GM19238 (cell line): Measurements from ENCODE around the gene FRG2.
"Not testable (repeated sequence)": the region's sequence is repeated elsewhere in the genome, so short reads cannot be mapped to it uniquely, and the experiment has no call there.

Experiments used
- DNase-seq: peaks from one replicate; pipeline ENCODE4 v3.0.0; 2011; ENCODE audit warnings: low spot score; ENCODE audit not compliant: insufficient read length

The FRG2 gene

DNA sequence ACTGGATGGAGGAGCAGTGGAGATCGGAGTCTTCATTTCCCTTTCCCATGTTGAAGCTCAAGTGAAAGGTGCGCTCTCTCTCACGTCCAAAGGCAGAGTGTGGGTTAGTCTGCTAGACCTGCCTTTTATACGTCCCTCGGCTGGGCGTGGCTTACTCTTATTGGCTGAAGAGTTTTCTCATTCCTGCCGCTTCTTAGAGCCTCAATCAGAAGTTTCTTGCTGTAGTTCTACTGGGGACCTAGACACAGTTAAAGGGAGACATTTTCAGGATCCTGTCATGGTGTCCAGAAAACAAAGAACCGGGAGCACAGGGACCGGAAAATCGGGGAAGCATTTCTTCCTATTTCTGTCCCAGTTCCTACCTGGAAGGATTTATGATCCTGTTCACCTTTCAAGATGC lies at the start of gene FRG2:
Gene FRG2, minus strand, starts transcription at position 101 of the 400 bp plus-strand sequence. Its CDS starts 52 bp downstream, at position 49.
- DNase-seq, result not testable (repeated sequence)

GRCh38 chr4:190068351-190068750 lies 41.3 kb upstream of the FRG2 start:
- not testable (repeated sequence) for DNase-seq

DNA sequence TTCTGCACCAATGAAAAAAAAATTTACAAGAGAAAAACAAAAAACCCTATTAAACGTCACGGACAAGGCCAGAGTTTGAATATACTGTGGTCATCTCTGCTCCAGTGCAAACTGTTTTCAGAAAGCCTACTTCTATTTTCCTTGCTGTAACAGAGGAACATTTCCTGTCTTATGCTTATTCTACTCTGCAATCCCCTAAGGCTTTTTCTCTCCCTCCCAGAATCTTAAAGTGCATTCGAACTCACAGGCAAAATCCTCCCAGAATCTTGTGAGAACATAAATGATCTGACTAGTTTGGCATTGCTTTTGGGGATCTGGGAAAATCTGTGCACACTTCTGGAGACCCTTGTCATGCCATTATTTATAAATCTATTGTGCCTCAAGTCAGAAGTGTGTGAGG lies 37.7 kb upstream of the FRG2 start:
- DNase-seq, result not testable (repeated sequence)

- not testable (repeated sequence) for DNase-seq
These were observed 37.3 kb upstream of the FRG2 start, which contains the start of gene DBET for GRCh38 chr4:190064342-190064741. TSS of gene DBET (plus strand) at chr4:190064502.

DNA sequence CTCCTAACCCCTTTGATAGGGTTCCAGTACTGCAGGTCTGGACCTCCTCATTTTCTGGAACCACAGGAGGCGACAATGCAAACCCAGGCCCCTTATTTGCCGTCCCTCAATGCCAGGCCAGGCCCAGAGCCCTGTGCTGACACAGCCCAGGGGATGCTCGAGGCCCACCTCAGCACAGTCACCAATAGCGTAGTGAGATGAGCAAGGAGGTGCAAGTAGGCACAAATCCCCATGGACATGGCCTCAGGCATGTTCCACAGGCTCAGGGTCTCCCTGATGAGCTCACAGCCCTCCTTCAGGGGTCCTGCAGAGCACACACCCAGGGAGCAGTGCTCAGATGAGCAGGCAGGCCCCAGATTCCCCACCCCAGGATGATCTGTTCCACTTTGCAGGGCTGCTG lies 31.9 kb upstream of the FRG2 start:
- not testable (repeated sequence) for DNase-seq

GRCh38 chr4:190049378-190050239 lies 22.6 kb upstream of the FRG2 start:
- not testable (repeated sequence) for DNase-seq

- not testable (repeated sequence) for DNase-seq
These were observed 20.6 kb upstream of the FRG2 start for GRCh38 chr4:190047627-190048026.

DNA sequence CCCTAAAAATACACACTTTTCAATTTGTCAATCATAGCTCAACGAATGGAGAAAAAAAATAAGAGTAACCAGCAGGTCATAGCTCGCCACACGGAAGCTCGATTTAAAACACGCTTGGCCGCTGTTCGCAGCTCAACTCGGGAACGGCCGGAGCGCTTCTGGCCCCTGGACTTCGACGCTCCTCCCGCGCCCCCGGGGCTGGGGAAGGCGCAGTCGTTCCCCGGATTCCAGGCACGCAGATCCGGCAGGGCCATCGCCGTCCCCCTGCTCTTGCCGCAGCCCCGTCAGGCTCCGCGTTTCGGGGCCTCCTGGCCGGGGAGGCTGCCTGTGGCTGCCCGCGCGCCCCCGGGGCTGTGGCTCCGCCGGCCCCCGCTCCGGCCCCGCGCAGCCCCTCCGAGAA lies 13.8 kb upstream of the FRG2 start:
- DNase-seq, result not testable (repeated sequence)

GRCh38 chr4:190037704-190038388 lies 10.8 kb upstream of the FRG2 start:
- DNase-seq, result not testable (repeated sequence)

GRCh38 chr4:190031264-190031663 lies 4.2 kb upstream of the FRG2 start:
- not testable (repeated sequence) for DNase-seq

DNA sequence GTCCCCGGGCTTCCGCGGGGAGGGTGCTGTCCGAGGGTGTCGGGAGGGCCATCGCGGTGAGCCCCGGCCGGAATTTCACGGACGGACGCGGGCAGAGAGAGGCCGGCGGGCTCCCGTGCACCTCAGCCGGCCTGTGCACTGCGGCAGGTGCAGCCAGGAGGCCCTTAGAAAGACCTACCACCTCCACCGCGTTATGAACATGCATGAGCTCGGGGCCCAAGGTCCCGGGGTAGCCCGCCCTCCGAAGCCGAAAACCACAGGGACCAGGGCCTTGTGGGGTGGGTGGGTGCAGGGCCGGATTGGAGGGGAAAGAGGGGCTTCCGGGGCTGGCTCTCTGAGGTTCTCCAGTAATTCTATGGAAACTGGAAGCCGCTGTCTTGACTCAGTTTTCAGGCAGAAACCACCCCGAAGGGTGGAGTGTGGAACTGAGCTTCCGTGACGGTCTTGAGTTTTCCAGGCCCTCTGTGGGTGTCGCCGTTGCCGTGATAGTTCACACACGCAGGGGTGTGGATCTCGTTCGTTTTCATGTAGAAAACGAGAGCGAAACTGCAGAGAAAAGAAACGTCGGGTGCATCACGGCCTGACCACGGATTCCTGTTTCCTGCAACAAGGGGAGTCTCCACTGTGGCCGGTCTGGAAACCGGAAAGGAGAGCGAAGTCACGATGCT lies 4.3 kb downstream of the FRG2 start:
- not testable (repeated sequence) for DNase-seq

GRCh38 chr4:190021973-190022372 lies 5.1 kb downstream of the FRG2 start:
- not testable (repeated sequence) for DNase-seq

GRCh38 chr4:190020790-190021717 lies 6.0 kb downstream of the FRG2 start:
- no peak for DNase-seq

GRCh38 chr4:190019859-190020463 lies 7.1 kb downstream of the FRG2 start:
- not testable (repeated sequence) for DNase-seq

DNA sequence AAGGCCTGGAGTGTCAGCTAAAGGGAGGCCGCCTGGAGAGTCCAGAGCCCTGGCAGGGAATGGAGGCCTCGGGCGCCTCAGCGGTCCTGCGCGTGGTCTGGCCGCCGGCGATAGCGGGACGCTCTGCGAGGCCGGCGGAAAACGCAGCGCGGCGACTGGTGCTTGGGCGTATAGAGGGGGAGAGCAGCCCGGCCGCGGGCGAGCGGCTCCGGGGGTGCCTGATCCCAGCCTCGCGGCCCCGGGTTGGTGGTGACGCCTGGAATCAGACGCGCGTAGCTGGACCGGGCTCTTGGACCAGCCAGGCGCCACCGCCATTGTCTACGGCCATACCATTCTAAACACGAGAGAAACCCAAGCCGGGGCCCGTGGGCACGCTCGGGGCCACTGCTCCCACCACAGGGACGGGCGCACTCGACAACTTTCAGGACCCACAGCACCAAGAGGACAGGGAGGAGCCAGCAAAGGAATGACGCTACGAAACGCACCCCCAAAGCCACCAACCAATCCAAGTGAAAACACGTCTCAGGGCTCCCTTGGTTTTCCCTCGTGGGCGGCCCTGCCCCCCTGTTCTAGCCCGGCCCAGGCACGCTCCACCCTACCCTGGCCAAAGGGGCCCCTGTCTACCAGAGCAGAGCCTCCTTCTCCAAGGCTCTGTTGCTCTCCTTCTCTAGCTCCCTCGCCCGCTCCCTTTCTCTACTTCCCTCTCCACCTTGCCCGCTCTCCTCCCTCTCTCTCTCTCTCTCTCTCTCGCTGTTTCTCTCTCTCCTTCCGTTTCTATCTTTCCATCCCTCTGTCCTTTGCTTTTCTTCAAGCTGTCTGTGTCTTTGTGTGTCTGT lies 7.8 kb downstream of the FRG2 start:
- DNase-seq, result no peak

DNA sequence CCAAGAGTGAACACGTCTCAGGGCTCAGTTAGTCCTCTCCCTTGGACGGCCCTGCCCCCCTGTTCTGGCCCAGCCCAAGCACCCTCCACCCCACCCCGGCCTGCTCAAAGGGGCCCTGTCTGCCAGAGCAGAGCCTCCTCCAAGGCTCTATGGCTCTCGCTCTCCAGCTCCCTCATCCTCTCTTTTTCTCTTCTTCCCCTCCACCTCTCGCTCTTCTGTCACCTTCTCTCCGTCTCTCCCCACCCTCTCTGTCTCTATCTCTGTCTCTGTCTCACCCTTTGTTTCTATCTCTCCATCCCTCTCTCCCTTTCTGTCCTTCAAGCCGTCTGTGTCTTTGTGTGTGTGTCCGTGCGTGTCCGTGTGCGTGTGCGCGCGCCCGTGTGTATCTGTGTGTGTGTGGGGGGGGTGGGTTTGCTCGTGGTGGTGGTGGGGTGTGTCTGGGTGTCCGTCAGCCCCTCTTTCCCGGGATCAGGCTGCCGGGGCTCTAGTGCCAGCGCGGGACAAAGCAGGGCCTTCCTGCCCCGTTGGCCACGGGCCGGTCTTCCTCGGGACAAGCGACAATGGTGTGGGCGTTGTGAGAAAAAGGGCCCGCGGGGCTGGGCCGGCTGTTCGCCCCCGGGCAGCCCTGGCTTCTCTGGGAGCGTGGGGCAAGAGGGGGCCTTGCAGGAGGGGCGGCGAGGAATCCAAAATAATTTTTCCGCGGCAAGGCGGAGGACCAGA lies 8.7 kb downstream of the FRG2 start:
- DNase-seq, result no peak

DNA sequence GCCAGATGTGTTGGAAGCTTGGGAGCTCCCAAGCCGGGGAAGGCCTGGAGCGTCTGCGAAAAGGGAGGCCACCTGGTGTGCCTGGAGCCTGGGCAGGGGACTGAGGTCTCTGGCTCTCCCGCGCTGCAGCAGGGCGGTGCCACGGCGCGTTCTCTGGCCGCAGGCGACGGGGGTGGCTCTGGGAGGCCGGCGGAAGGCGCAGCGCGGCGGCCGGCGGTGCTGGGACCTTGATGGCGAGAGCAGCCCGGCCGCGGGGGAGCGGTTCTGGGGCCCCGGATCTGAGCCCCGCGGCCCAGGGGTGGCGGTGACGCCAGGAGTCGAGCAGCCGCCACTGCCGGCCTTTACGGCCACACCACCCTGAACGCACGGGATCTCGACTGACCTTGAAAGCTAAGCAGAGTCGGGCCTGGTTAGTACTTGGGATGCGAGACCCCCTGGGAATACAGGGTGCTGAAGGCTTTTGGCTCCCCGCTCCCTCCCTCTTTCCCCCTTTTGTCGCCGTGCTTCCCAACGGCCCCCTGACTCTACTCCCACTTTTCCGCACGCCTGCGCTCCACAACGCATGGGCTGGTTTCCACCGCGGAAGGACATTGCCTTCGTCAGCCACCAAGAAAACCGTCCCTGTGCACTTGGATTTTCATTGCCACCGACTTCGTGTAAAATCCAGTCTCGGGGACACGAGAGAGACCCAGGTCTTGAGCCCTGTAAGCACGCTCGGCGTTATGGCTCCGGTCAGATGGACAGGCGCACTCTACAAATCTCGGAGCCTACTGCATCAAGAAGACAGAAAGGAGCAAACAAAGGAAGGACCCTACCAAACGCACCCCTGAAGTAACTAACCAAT lies 9.5 kb downstream of the FRG2 start:
- DNase-seq, result no peak
